ENCODE data around the gene AOC1. TPM values are rescaled to one million over a fixed set of nuclear protein-coding genes. Genes with fewer than 3 reads are reported as not detected.

Gene AOC1
- total RNA-seq, 2 experiments from 2014 or later = not detected

GRCh38 chr7:150830937-150831336, 21.4 kb upstream of the AOC1 start:
- no peaks in the 10 kb centered on the region for H3K79me2 ChIP-seq (ENCODE audit: insufficient read depth, low read depth, low read length)
- DNase-seq (ENCODE audit: low spot score) = no peak
- intact Hi-C loops (cut with micrococcal nuclease; ENCODE audit: unreplicated experiment) = no loop called here
- H2AFZ ChIP-seq (ENCODE audit: low read length) = no peak overlapping the region
- no peak overlapping the region for H3K4me2 ChIP-seq (ENCODE audit: low read length)
- H3K36me3 ChIP-seq (ENCODE audit: insufficient read depth, low read length) = no peaks in the 10 kb centered on the region
- BruUV-seq (replicated peaks) = no TSS peak
- POLR2A ChIA-PET = interaction anchor here (0.7 kb wide), 1 partner anchor 595 kb away, joined by 4 read pairs; no protein-coding TSS in a partner anchor
- H3K4me1 ChIP-seq (ENCODE audit: insufficient read depth, low read length, poor library complexity, severe bottlenecking) = no peaks in the 10 kb centered on the region
- CTCF ChIA-PET (ENCODE audit: unreplicated experiment) = no interaction called here
- H3K9me3 ChIP-seq (ENCODE audit: low read length) = no peaks in the 10 kb centered on the region
- H3K27ac ChIP-seq (ENCODE audit: low read depth, low read length, poor library complexity, severe bottlenecking) = no peak overlapping the region
- no peaks in the 10 kb centered on the region for H4K20me1 ChIP-seq (ENCODE audit: insufficient read depth, low read length)
- no peak overlapping the region for H3K4me3 ChIP-seq (ENCODE audit: low read depth, low read length, poor library complexity, severe bottlenecking)
- no peaks in the 10 kb centered on the region for H3K9me2 ChIP-seq (ENCODE audit: insufficient read depth, low read length)
- no peak for TF ChIP-seq CTCF (conservative IDR thresholded peaks at IDR 0.05; ENCODE audit: low read length)
- no peak for TF ChIP-seq EZH2phosphoT487 (IDR thresholded peaks at IDR 0.05; ENCODE audit: borderline replicate concordance, low read depth, low read length)

GRCh38 chr7:150831851-150832250, 20.5 kb upstream of the AOC1 start:
- intact Hi-C loops (cut with micrococcal nuclease; ENCODE audit: unreplicated experiment) = no loop called here
- no peak overlapping the region for H2AFZ ChIP-seq (ENCODE audit: low read length)
- H3K4me2 ChIP-seq (ENCODE audit: low read length) = no peak overlapping the region
- ChIA-PET CTCF (ENCODE audit: unreplicated experiment) (no interaction called here), POLR2A (interaction anchor here (0.7 kb wide), 1 partner anchor 594 kb away, joined by 4 read pairs; no protein-coding TSS in a partner anchor)
- TF ChIP-seq CTCF (conservative IDR thresholded peaks at IDR 0.05; ENCODE audit: low read length) = no peak
- TF ChIP-seq EZH2phosphoT487 (IDR thresholded peaks at IDR 0.05; ENCODE audit: borderline replicate concordance, low read depth, low read length) = no peak
- no TSS peak for BruUV-seq (replicated peaks)
- no peaks in the 10 kb centered on the region for H3K4me1 ChIP-seq (ENCODE audit: insufficient read depth, low read length, poor library complexity, severe bottlenecking)
- H3K27ac ChIP-seq (ENCODE audit: low read depth, low read length, poor library complexity, severe bottlenecking) = no peak overlapping the region
- no peak overlapping the region for H3K4me3 ChIP-seq (ENCODE audit: low read depth, low read length, poor library complexity, severe bottlenecking)
- no peaks in the 10 kb centered on the region for H3K9me3 ChIP-seq (ENCODE audit: low read length)
- H3K79me2 ChIP-seq (ENCODE audit: insufficient read depth, low read depth, low read length) = no peaks in the 10 kb centered on the region
- no peaks in the 10 kb centered on the region for H3K9me2 ChIP-seq (ENCODE audit: insufficient read depth, low read length)
- no peak for DNase-seq (ENCODE audit: low spot score)
- H3K36me3 ChIP-seq (ENCODE audit: insufficient read depth, low read length) = no peaks in the 10 kb centered on the region
- H4K20me1 ChIP-seq (ENCODE audit: insufficient read depth, low read length) = no peaks in the 10 kb centered on the region

DNA sequence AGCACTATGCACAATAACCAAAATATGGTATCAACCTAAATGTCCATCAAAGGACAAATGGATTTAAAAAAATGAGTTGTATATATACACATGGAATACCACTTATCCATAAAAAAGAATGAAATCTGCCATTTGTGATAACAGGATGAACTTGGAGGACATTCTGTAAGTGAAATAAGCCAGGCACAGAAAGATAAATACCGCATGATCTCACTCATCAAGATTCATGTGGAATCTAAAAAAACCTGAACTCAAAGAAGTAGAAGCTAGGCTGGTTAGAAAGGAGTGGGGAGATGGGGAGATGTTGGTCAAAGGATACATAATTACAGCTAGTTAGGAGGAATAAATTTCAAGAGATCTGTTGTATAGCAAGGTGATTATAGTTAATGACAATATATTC, 17.3 kb upstream of the AOC1 start:
- Histone ChIP-seq H3K27ac (ENCODE audit: low read depth, low read length, poor library complexity, severe bottlenecking) (no peak overlapping the region), H3K4me2 (ENCODE audit: low read length) (no peak overlapping the region), H2AFZ (ENCODE audit: low read length) (no peak overlapping the region), H3K4me3 (ENCODE audit: low read depth, low read length, poor library complexity, severe bottlenecking) (no peak overlapping the region), H3K79me2 (ENCODE audit: insufficient read depth, low read depth, low read length) (no peaks in the 10 kb centered on the region), H3K9me2 (ENCODE audit: insufficient read depth, low read length) (no peaks in the 10 kb centered on the region), H3K4me1 (ENCODE audit: insufficient read depth, low read length, poor library complexity, severe bottlenecking) (no peaks in the 10 kb centered on the region), H3K36me3 (ENCODE audit: insufficient read depth, low read length) (no peaks in the 10 kb centered on the region), H4K20me1 (ENCODE audit: insufficient read depth, low read length) (no peaks in the 10 kb centered on the region), H3K9me3 (ENCODE audit: low read length) (no peaks in the 10 kb centered on the region)
- no peak for TF ChIP-seq CTCF (conservative IDR thresholded peaks at IDR 0.05; ENCODE audit: low read length)
- no peak for TF ChIP-seq EZH2phosphoT487 (IDR thresholded peaks at IDR 0.05; ENCODE audit: borderline replicate concordance, low read depth, low read length)
- CTCF ChIA-PET (ENCODE audit: unreplicated experiment) = no interaction called here
- no peak for DNase-seq (ENCODE audit: low spot score)
- intact Hi-C loops (cut with micrococcal nuclease; ENCODE audit: unreplicated experiment) = no loop called here
- no TSS peak for BruUV-seq (replicated peaks)
- POLR2A ChIA-PET = interaction anchor here (0.6 to 0.7 kb wide), 2 partner anchors 308 to 1663 kb away, joined by 3 read pairs; no protein-coding TSS in a partner anchor

Data from OCI-LY7 (cell line).